Measurements from ENCODE around the gene AHRR.
"Not testable (repeated sequence)": the region's sequence is repeated elsewhere in the genome, so short reads cannot be mapped to it uniquely, and the experiment has no call there.

AHRR gene

DNA sequence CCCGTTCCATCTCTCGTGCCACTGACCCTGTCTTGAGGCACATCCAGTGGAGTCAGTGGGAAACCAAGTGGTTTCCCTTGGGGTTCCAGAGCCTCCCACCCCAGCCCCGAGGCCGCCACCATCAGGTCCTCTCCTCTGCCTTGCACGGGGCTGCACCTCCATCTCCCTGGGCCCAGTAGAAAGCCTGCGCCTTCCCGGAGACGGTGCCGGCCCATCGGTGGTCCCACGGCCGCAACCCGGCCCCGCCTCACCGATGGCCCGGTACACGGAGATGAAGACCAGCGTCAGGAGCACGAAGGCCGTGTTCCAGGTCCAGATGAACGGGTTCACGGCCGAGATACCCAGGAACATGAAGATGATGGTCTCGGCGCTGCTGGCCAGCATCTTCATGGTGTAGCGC lies 161.5 kb downstream of the AHRR start:
- DNase-seq (ENCODE audit: insufficient read length, low spot score): no peak
- TF ChIP-seq, protein P1, sequence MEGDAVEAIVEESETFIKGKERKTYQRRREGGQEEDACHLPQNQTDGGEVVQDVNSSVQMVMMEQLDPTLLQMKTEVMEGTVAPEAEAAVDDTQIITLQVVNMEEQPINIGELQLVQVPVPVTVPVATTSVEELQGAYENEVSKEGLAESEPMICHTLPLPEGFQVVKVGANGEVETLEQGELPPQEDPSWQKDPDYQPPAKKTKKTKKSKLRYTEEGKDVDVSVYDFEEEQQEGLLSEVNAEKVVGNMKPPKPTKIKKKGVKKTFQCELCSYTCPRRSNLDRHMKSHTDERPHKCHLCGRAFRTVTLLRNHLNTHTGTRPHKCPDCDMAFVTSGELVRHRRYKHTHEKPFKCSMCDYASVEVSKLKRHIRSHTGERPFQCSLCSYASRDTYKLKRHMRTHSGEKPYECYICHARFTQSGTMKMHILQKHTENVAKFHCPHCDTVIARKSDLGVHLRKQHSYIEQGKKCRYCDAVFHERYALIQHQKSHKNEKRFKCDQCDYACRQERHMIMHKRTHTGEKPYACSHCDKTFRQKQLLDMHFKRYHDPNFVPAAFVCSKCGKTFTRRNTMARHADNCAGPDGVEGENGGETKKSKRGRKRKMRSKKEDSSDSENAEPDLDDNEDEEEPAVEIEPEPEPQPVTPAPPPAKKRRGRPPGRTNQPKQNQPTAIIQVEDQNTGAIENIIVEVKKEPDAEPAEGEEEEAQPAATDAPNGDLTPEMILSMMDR (IDR thresholded peaks at IDR 0.05; ENCODE audit: insufficient read depth, missing control alignments): no peak
- no peak for FAIRE-seq

DNA sequence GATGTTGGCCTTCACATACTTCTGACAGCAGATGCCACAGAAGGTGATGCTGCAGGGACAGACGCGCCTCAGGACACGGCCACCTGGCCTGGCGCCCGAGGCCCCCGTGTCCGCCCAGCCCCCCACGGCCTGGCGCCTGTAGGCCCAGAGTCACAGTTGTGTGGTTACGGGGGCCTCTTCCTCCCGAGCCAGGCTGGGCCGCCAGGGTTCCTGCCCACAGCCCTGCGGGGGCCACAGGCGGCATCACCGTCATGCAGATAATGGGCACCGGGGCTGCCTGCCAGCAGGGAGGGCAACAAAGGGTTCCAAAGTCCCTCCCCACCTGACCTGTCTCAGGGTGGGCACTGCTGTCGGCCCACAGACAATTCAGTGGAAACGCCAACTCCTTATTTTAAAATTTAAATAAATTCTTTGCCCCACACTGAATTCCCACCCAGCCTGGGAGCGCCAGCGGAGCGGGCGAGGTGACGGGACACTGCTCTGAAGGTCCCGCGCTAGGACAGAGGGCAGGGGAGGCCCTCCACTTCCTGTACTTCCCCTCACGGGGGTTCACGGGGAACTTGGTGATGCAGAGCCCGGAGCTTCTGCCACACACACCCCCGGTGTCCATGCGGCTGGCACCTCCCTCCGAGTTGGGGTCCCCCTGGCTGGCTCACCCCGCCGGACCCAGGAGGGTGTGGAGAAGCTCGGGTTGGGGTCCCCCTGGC lies 162.1 kb downstream of the AHRR start:
- TF ChIP-seq, protein P1 (IDR thresholded peaks at IDR 0.05; ENCODE audit: insufficient read depth, missing control alignments): no peak
- DNase-seq (ENCODE audit: insufficient read length, low spot score) (no peak), FAIRE-seq (no peak)

DNA sequence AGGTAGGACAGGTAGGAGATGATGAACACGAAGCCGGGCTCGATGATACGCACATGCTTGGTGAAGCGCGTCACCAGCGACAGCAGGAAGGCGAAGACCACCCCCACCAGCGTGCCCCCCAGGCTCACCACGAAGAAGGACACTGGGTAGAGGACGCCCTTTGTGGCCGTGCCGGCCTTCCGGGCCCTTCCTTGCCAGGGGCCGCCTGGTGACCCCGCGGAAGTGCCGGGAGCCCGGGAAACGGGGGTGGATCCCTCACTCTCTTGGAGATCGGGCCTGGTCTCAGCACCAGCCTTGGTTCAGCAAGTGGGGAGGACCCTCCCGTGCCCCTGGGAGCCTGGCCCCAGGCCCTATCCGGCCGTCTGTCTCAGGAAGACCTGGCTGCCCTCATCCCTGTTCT lies 163.0 kb downstream of the AHRR start:
- FAIRE-seq: no peak
- DNase-seq (ENCODE audit: insufficient read length, low spot score): no peak
- TF ChIP-seq, protein P1 (IDR thresholded peaks at IDR 0.05; ENCODE audit: insufficient read depth, missing control alignments): no peak

DNA sequence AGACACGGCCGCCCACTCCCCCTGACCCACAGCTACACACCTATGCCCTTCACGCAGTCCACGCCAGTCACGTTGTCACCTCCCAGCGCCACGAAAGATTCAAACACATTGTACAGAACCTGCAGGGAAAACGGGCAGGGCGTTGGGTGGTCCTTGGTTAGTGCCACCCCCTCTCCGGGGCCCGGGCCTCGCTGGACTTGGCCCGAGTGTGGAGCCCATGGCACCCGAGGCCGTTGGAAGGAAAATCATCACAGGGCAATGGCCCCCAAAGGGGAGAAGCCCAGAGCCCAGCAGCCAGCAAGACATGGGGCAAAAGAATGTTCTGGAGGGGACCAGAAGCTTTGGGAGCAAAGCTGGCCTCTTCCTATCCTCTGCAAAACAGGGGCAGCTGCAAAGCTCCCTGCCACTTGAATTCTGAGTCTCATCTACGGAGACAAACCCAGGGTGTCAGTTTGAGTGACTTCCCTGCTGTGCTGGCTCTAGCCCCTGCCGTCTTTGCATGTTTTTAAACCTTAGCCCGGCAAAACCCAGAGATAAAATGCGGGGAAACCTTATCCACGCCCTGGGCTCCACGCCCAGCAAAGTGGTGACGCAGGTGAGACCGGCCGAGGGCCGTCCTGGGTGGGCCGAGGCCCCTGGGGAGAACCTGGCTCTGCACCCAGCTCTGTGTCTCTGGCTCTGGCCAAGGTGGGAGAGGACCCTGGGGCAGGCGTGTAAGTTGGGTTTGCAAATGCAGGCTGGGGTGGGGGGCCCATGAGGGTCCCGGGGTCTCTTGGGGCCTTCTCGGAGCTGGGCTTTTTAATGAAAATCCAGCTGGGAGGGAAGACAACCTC lies 163.8 kb downstream of the AHRR start:
- DNase-seq (ENCODE audit: insufficient read length, low spot score) (no peak), FAIRE-seq (no peak)
- TF ChIP-seq, protein P1 (IDR thresholded peaks at IDR 0.05; ENCODE audit: insufficient read depth, missing control alignments): no peak

DNA sequence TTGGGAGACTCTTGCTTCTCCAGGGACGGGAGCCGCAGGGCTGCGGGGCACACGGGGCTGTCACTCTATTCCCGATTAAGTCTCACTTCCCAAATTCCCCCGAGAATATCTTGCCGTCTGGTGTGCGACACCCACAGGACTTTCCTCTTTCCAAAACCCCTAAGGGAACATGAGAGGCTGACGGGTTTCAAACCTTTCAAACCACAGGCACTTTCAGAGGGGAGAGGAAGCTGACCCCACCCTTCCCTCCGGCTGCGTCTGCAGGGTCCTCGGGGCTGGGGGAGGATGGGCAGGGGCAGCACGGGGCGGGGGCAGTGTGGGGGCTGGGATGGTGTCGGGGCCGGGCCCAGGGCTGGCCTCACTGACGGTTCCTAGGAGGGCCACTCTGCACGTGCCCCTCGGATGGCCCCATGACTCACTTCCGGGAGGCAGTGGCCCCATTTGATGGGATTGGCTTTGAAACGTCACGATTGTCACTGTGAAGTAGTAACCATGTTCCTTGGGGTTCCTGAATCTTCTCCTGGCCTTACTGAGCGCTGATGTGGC lies 164.5 kb downstream of the AHRR start:
- FAIRE-seq: no peak
- TF ChIP-seq, protein P1 (IDR thresholded peaks at IDR 0.05; ENCODE audit: insufficient read depth, missing control alignments): no peak
- no peak for DNase-seq (ENCODE audit: insufficient read length, low spot score)

DNA sequence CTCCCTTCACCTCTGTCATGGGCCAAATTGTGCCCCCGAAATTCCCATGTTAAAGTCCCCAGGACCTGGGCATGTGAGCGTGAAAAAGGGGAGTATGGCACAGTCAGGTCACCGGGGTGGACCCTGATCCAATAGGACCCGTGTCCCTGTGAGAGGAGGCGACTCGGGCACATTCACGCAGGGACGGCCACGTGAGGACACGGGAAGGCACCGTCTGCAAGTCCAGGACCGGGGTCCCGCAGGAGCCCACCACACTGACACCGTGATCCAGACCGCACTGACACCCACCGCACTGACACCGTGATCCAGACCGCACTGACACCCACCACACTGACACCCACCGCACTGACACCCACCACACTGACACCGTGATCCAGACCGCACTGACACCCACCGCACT lies 165.1 kb downstream of the AHRR start:
- DNase-seq (ENCODE audit: insufficient read length, low spot score); FAIRE-seq: not testable (repeated sequence)
